GM12875 (cell line): Measurements from ENCODE around the gene HINT3.
A peak's percentile ranks its signal among the peaks of the same experiment; 100 is the strongest.
"Not testable (repeated sequence)": the region's sequence is repeated elsewhere in the genome, so short reads cannot be mapped to it uniquely, and the experiment has no call there.

Experiments
- H3K4me3 ChIP-seq: one replicate; pipeline ENCODE4 v1.5.1; 2011; ENCODE audit warnings: low read depth, low read length, control low read depth
- CTCF ChIP-seq: IDR thresholded peaks from 2 replicates; pipeline ENCODE4 v1.5.1; 2011; ENCODE audit warnings: low read depth, mild to moderate bottlenecking, control low read depth, inconsistent platforms, low read length, moderate library complexity, borderline replicate concordance; ENCODE audit not compliant: insufficient read depth

HINT3 gene

GRCh38 chr6:125948455-125948854 lies 8.1 kb upstream of the HINT3 start:
- no peak for TF ChIP-seq CTCF
- H3K4me3 ChIP-seq = no peak overlapping the region

- no peak overlapping the region for H3K4me3 ChIP-seq
- TF ChIP-seq CTCF = no peak
Observed at GRCh38 chr6:125949069-125949468, 7.5 kb upstream of the HINT3 start.

GRCh38 chr6:125950293-125950692 lies 6.3 kb upstream of the HINT3 start:
- H3K4me3 ChIP-seq = no peak overlapping the region
- TF ChIP-seq CTCF = no peak

- not testable (repeated sequence) for H3K4me3 ChIP-seq
Observed at GRCh38 chr6:125950716-125951115, 5.9 kb upstream of the HINT3 start.

- H3K4me3 ChIP-seq = no peak overlapping the region
- TF ChIP-seq CTCF = no peak
Observed at GRCh38 chr6:125951323-125951722, 5.2 kb upstream of the HINT3 start.

GRCh38 chr6:125952764-125953501 lies 3.6 kb upstream of the HINT3 start:
- H3K4me3 ChIP-seq = no peak overlapping the region
- peak; percentile 39; the same call in 1 of the 2 replicates for TF ChIP-seq CTCF

- H3K4me3 ChIP-seq = no peak overlapping the region
- peak; percentile 40; the same call in 1 of the 2 replicates for TF ChIP-seq CTCF
Observed at GRCh38 chr6:125953502-125953875, 3.1 kb upstream of the HINT3 start.
